ENCODE measurements around the gene MGAM2. TPM values are rescaled to one million over a fixed set of nuclear protein-coding genes. Genes with fewer than 3 reads are reported as not detected.
A peak's percentile ranks its signal among the peaks of the same experiment; 100 is the strongest.

The MGAM2 gene
- polyA plus RNA-seq, 3 donors, result 1.0 to 1.1 (median 1.0) TPM

DNA sequence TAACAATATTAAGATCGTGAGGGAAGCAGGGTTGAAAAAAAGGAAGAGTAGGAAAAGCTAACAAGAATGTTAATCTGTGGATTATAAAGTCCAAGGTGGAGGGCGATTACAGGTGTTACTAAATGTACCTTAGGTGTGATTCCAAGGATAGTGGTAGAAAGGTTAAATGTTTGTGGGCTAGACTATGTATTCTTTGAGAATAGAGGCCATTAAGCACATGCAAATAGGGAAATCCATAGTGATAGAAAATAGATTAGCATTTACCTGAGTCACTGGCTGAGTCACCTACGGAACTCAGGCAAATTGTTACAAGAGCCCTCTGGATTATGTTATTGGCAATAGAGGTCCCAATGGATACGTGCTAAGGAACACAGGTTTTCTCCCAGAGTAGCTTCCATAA, 9.0 kb downstream of the MGAM2 start:
- DNase-seq, result no peak

DNA sequence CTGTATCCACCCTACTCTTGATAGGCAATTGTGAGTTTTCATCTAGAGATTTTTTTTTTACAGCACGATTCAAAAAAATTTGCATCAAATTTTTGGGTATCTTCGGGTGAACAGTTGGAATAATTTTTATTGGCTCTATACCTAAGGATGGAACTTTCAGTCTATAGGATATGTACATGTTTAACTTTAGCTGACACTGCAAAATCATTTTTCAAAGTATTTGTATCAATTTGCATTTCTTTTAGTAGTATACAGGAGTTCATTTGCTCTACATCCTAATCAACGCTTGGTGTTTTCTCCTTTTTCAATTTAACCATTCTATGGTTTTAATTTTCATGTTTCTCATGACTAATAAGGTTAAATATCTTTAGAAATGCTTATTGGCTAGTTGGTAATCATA, 11.7 kb downstream of the MGAM2 start:
- DNase-seq, result no peak

DNA sequence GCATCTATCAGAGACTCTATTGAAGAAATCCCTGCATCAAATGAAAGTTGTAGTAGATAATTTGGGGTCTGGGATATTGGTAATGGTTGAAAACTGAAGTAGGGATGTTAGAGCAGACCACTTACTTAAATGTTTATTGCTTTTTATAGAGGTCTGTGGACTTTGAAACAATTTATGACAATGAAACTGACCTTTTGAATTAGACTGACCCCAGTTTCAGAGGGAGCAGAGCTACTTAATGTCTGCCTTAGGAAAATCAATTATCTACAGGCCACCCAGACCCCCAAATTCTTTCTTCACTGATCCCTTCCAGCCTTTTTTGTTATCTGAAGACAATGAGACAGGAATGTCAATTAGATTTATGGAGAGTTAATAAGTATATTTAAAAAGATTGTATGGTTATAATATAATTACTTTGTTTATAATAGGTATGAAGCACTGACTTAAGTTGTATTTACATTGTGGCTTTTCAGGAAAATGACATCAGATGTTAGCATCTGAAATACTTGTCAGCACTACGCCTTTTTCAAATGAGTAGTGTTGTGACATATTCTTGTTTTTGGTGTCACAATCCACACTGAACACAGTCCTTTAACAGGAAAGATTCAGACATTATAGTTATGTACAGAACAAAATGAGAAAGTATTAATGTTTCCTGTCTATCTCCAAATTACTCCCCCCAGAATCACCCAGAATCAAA, 13.9 kb downstream of the MGAM2 start:
- no peak for DNase-seq

DNA sequence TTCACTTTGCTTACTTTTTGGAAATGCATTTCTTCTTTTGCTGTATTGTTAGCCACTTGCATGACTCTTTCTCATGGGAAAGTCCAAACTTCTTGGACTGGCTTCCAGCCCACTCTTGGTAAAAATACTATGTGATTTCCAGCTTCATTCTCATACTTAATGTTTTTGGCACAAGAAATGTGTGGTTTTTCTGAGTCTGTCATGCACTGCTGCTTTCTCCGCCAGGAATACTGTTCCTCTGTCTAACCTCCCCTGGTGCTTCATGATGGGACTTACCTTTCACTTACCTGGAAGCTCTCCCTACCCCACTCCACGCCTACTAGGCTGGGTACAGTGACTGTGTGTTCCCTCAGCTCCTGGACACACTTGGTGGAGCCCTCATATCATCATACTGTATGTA, 18.7 kb downstream of the MGAM2 start:
- no peak for DNase-seq

DNA sequence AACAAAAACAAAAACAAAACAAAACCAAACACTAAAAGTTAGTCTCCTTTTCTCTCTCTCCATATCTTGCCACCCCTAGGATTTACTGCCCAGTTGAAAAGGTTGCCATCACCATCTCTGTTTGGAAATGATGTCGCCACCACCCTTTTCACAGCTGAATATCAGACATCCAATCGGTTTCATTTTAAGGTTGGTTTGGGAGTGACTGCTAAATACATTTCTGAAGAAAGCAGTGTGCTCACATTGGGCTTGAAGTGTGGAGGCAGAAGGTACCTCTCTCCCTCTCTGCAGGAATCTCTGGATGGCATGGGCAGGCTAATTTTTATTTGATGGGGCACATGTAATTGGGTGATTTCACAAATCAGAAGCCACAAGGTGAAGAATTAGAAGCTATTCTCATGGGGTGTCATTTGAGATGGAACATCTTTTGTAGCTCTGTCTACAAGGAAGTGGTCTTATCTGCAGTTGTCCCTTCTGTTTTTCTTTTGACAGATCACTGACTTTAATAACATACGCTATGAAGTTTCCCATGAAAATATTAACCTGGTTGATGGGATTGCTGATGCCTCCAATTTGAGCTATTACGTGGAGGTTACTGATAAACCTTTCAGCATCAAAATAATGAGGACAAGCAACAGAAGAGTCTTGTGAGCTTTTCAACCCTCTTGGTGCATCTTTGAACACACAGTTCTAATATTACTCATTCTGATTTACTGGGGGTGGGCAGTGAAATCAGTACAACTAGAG, 20.1 kb downstream of the MGAM2 start:
- no peak for DNase-seq

DNA sequence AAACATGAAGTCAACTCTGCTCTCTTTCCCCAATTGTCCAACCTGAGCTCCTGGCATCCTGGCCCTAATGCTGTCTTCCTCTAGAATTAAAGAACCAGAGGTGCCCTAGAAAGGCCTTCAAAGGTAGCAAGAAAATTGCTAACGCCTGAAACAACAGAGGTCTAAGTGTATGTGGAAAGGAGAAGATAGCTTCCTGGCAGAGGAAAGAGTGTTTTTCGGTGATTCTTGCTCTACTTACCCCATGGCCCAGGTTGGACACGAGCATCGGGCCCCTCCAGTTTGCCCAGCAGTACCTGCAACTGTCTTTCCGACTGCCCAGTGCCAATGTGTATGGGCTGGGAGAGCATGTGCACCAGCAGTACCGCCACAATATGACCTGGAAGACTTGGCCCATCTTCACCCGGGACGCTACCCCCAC, 22.2 kb downstream of the MGAM2 start:
- DNase-seq, result no peak

DNA sequence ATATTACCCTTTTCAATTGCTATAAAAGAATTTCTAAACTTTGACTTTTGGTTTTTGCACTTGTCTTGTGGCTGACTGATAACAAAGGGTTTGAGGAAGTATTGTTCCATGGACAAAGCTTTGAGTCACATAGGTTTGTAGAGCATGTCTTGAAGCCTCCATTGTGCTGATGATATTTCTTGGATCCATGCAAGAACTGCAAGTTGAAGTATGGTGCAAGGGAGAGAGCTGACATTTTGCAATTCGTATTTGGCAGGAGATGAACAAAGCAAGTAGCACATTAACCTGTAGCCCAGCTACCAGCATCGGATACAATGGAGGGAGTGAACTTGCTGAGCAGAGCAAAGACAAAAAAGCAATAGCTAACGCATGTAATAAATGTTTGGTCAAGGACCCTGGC, 23.4 kb downstream of the MGAM2 start:
- no peak for DNase-seq

DNA sequence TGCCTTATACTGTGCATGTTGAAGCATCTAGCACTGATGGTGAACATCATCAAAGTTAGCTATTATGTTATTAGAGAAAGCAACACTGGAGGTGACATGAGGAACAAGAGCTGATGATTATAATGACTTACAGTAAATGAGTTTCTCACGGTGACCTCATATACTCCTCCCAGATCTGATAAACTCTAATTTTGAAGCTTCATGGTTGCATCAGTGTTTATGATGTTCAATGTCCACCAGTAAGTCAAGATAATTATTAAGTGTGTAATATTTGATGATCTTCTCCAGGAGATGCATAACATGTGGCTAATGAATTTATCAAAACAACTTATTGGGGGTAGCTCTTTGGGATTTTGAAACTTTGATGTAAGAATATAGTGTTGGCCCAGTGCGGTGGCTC, 27.5 kb downstream of the MGAM2 start:
- no peak for DNase-seq

DNA sequence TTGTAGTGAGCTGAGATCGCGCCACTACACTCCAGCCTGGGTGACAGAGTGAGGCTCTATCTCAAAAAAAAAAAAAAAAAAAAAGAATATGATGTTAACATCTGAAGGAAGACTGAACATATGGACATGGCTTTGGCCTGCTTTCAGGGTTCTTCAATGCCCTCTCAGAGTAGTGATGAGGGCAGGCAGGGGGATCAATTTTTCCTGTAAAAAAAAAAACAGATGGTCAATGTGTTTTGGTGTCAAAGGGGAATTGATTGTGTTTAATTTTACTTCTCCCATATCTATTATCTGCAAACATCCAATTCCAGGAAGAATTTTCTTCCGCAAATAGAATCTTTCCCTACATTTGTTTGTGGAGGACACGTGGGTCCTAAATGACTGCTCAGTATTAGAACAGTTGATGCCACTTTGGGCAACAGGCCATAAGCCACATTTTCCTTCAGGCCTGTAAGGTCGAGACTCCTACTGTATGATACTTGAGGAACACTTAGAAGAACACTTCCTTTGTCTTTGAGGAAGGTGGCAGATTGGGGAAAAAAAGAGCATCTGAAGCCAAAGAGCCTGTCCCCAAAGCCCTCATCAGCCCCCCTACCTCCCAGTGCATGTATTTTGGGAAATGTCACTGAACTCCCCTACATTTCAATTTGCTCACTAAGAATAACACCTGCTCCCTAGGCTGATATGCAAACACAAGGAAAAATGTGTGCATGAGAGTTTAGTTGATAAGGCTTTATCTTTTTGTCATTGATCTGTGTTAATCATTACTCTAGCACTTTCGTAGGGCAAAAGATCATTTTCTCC, 28.3 kb downstream of the MGAM2 start:
- DNase-seq, result no peak

DNA sequence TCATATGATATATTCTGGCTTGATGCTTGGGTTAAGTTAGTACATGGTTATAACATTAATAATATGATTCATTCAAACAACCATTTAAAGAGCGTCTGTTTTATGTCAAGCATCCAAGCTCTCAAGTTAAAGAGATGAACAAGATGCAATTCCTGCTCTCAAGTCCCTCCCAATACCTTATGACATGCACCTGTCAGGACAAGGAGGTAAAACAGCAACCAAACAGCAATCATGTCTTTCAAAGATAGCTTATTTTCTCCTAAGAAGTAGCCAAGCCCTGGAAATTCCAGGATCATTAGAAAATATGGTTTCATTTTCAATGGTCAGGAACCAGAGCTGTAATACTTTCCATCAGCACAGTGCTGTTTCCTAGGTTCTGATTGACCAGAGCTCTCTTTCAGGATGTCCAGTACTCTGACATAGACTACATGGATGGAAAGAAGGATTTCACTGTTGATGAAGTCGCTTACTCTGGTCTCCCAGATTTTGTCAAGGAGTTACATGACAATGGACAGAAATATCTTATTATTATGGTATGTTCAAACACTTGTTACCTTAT, 29.0 kb downstream of the MGAM2 start:
- no peak for DNase-seq

DNA sequence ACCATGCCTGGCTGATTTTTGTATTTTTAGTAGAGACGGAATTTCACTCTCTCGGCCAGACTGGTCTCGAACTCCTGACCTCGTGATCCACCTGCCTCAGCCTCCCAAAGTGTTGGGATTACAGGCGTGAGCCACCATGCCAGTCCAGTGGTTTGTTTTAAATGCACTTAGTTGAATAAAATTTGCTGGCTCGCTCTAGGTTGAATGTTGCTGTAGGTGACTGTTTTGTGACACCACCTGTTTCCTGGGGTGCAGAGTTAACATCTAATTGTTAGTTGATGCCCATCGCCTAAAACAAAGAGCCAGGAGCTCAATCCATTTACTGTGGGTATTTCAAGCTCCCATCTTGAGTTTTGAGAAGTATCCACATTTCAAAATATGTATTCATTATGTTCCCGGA, 31.2 kb downstream of the MGAM2 start:
- no peak for DNase-seq

DNA sequence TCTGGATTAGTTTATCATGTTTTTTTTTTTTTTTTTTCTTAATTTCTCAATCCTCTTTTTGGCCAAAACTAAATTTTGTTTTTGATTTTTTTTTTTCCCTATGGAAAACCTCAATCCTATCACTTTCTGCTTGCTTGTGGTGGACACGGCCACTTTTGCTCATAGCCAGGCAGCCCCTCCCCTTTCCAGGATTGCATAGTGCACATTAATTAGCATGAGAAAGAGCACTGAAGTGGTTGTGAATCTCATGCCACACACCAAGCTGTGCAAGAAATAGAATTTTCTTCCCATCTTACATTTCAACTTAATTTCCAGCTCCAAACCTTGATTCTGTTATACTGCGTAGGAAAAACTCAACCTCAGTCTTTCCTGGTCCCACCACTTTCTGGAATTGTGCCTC, 34.6 kb downstream of the MGAM2 start:
- no peak for DNase-seq

DNA sequence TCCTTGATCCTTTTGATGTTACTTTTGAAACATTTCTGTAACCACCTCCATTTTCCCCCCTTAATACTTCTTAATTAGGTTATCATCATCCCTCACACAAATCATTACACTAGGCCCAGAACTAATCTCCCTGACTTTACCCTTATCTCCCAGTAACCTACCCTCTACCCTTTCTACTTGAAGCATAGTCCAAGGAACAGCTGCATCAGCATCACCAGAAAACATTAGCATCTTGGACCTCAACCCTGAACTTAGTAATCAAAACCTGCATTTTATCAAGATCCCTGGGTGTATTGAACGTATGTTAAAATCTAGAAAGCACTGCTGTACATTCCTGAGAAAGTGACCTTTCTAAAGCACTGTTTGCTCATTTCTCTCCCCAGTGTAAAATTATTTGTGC, 38.8 kb downstream of the MGAM2 start:
- DNase-seq, result no peak

DNA sequence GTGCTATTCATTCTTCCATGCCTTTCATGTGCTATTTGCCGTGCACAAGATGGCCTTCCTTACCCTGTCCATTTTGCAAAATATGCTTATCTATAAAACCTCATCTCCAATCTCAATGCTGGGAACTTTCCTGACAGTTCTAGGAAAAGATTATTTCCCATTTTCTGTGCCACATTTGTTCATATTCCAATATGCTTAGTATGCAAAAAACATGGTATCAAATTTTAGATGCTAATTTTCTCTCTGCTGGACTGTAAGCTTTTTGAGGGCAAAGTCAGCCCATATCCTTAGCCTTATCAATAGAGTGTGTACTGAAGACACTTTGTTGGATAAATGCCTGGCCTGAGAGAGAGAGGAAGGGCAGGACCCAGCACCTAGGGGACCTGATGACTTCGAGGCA, 39.4 kb downstream of the MGAM2 start:
- DNase-seq, result no peak

DNA sequence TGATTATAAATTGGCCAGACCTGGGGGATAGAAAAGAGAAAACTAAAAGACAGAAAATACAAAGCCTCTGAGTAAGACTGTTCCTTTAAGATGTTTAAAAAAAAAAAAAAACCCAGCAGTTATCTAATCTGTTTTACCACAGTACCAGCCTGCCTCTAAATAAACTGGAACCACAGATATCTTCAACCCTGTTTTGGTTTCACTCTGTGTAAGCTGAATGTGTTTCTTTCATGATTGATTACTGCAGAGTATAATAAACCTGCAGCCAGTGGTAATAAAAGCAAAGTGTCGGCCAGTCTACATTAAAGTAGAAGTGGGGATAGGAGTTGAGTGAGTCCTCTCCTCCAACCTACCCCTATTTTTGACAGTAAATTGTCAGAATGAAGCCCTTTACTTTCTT, 40.6 kb downstream of the MGAM2 start:
- DNase-seq, result no peak

DNA sequence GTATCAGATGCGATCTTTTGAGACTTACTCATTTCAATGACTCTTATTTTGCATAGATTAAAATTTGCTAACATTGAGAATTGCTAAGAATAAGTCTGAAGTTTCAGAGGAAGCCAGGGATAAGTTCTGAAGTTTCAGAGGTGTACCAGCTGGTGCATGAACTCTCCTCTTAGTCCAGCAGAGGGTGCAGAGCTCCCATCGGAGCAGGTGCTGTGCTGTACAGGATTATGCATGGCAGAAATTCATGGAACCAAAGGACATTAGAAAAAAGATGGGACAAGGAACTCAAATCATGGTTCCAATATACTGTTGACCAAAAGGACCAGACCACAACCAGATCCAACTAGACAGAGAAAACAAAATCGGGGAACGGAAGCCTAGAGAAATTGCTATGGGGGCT, 41.9 kb downstream of the MGAM2 start:
- DNase-seq, result no peak

DNA sequence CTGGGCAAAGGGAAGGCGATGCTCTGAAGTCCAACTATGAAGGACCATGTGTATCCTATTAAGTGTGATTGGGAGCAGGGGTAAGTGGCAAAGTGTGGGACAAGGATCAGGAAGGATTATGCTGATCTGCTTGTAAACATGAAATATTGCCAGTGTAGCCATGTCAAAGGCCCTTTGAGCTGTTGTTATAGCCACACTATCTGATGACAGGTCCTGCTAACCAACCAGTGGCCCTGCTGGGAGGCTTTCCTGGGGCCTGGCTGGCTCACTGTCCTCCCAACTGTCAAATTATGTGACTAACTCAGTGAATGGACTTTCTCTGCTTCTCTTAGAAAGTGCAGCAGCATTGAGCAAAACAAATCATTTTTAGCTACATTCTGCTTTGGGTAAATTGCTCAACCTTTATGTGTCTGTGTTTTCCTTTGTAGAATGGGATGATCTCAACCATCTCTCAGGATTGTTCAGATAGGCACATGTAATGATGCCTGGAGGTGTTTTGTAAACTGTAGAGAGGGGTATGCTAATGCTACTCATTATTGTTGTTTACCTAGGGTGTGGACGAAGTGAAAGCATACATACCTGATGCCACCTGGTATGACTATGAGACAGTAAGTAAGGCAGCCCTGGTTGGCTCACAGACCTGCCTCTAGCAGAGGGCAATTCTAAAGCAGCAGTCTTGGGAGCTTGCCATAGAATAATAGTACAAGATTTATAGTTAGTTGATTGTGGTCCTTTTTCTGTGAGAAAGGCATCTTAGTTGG, 47.4 kb downstream of the MGAM2 start:
- DNase-seq, result no peak

DNA sequence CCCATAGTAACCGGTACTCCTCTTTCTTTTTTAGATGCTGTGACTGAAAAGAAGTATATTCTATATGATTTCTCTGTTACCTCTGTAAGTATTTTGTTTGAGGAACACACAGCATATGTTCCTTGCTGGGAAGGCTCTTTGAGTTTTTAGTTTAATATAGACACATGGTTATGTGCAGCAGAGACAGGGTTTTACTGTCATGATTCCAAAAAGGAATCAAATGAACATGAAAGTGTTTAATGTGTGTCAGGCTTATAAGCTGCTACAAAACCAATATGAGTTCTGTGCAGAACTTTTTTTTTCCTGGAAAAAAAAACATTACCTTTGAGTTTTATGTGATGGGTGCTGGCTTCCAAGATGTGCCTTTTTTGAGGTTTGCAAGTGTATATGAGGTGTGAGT, 50.4 kb downstream of the MGAM2 start:
- DNase-seq, result no peak

DNA sequence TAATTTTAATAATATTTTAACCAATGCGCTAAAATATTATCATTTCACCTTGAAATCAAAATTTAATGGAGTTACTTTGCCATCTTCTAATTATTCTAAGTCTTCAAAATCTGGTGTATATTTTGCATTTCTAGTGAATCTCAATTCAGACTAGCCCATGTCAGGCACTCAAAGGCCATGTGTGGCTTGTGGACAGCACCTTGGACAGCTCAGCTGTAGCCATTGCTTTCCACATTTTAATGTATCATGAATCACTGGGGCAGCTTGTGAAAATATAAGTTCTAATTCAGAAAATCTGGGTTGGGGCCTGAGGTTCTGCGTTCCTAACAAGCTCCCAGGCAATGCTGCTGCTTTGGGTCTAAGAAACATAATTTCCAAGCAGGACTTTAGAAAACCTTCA, 57.2 kb downstream of the MGAM2 start:
- DNase-seq, result peak; percentile 5

DNA sequence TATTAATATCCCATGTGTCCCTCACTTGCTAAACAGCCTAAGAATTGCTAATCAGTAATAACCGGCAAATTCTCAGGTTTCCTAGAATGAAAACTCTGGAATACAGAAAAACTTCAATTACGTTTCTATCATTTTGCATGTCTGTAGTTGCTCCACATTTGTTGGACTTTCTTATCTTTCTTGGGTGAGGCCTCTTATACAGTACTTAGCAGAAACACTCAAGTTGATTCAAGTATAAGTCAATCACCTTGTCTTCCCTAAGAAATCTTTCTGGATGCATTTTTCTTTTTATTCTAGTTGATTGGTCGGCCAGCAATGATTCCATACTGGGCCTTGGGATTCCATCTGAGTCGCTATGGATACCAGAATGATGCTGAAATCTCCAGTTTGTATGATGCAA, 61.4 kb downstream of the MGAM2 start:
- DNase-seq, result no peak

DNA sequence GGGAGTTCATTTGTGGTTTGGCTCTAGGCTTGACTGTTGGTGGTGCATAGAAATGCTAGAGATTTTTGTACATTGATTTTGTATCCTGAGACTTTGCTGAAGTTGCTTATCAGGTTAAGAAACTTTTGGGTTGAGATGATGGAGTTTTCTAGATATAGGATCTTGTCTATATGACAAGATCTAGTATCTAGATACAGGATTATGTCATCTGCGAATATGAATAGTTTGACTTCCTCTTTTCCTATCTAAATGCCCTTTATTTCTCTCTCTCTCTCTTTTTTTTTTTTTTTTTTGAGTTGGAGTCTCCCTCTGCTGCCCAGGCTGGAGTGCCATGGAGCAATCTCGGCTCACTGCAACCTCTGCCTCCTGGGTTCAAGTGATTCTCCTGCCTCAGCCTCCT, 62.9 kb downstream of the MGAM2 start:
- DNase-seq, result no peak

DNA sequence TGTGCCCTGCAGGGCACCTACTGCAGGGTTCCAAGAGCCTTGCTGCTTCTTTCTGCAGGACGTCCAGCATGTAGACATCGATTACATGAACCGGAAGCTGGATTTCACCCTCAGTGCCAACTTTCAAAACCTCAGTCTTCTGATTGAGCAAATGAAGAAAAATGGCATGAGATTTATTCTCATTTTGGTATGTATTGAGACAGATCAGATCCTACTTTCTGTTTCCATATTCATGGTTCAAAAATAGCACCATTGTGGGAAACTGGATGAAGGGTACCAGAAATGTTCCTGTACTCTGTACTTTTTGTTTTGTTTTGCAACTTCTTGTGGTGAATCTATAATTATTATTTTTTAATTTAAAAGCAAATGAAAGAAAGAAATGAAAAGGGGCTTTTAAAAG, 64.1 kb downstream of the MGAM2 start:
- no peak for DNase-seq

Measured in renal pelvis (tissue), 4 donors.